ENCODE measurements around the gene CATSPER3.
"Not testable (repeated sequence)": the region's sequence is repeated elsewhere in the genome, so short reads cannot be mapped to it uniquely, and the experiment has no call there.

Gene CATSPER3

GRCh38 chr5:134975843-134976242 lies 8.1 kb downstream of the CATSPER3 start:
- DNase-seq: no peak

DNA sequence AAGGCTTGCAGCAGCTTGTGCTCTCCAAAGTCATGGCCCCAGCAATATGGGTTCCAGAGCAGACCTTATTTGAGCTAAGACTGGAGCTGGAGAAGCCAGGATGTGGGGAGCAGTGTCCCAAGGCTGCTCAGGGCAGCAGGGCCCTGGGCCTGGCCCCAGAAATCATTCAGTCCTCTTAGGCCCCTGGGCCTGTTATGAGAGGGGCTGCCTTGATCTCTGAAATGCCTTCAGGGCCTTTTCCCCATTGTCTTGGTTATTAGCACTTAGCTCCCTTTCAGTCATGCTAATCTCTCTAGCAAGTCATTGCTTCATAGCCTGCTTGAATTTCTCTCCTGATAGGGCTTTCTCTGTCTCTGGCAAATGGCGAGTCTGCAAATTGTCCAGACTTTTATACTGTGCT lies 9.1 kb downstream of the CATSPER3 start:
- no peak for DNase-seq

GRCh38 chr5:134979416-134979815 lies 11.7 kb downstream of the CATSPER3 start:
- DNase-seq: no peak

- no peak for DNase-seq
Measured at GRCh38 chr5:134982230-134982629, 14.5 kb downstream of the CATSPER3 start.

DNA sequence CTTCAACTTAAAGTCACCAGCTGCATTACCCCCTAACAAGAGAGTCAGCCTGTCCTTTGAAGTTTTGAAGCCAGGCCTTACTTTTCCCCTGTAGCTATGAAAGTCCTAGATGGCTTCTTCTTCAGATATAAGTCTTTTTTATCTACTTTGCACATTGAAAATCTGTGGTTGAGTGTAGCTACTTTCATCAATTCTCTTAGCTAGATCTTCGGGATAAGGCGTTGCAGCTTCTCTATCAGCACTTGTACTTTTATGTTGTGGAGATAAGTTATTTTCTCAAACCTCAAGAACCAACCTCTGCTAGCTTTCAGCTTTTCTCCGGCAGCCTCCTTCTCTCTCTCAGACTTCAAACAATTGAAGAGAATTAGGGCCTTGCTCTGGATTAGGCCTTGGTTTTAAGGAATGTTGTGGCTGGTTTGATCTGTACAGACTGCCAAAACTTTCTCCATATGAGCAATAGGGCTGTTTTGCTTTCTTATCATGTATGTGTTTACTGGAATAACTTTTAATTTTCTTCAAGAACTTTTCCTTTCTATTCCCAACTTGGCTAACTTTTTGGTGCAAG lies 21.6 kb downstream of the CATSPER3 start:
- no peak for DNase-seq

DNA sequence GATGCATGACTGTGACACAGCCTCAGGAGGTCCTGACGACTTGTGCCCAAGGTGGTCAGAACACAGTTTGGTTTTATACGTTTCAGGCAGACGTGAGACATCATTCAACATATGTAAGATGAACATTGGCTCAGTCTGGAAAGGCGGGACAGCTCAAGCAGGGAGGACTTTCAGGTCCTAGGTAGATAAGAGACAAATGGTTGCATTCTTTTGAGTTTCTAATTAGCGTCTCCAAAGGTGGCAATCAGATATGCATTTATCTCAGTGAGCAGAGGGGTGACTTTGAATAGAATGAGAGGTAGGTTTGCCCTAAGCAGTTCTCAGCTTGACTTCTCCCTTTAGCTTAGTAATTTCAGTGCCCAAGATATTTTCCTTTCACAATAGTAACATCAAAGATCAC lies 22.5 kb downstream of the CATSPER3 start:
- not testable (repeated sequence) for DNase-seq

GRCh38 chr5:134992148-134992547 lies 24.4 kb downstream of the CATSPER3 start:
- DNase-seq: no peak

DNA sequence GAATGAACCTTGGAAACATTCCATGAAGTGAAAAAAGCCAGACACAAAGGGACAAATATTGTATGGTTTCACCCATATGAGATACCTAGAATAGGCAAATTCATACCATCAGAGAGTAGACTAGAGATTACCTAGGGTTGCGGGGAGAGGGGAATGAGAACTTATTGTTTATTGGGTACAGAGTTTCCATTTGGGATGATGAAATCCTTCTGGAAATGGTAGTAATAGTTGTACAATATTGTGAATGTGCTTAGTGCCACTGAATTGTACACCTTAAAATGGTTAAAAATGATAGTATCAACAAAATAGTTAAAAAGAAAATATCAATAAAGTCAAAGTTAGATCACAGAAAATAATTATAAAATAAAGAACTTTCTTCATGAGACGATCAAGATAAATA lies 25.5 kb downstream of the CATSPER3 start:
- DNase-seq: no peak

GRCh38 chr5:134994560-134995156 lies 27.0 kb downstream of the CATSPER3 start:
- no peak for DNase-seq

DNA sequence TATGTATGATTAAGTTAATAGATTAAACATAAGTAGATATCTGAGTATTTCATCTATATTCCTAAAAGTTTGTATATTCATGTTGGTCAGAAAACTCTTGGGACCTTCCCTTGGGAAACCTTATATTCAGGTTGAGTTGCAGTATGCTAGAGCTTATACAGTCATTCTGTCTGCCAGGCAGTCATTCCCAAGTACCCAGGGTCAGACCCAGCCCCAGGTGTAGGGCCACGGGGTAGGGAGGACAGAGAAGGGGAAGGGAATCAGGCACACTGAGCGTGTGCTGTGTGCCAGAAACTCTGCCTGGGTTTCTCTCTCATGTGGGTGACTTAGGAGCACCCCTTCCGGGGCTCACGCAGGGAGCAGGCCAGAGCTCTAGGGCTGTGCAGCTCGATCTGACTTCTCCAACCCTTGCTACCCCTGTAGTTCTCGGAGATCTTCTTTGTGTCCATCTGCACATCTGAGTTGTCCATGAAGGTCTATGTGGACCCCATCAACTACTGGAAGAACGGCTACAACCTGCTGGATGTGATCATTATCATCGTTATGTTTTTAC lies 28.2 kb downstream of the CATSPER3 start:
- DNase-seq: no peak

DNA sequence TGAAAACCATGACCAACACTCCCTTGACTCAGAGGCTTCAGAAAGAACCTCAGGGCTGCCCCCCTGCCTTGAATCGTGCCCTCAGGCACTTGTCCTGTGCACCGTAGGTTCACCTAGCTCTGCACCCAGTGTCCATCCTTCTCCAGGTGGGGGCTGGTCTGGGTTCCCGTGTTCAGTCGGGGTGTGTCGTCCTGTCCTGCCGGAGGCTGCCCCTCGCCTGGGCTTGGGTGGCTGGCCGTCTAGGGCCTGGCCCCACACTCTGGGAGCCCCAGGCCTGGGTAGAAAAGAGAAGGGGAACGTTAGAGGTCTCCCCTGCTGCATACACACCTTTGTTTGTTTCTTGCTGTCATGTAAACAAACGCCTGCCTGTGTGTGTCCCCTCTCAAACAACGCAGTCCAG lies 29.3 kb downstream of the CATSPER3 start:
- DNase-seq: no peak

GRCh38 chr5:134998068-134998467 lies 30.4 kb downstream of the CATSPER3 start:
- not testable (repeated sequence) for DNase-seq

- no peak for DNase-seq
Measured at GRCh38 chr5:135004376-135004775, 36.7 kb downstream of the CATSPER3 start.

GRCh38 chr5:135005076-135005475 lies 37.4 kb downstream of the CATSPER3 start:
- DNase-seq: no peak

- no peak for DNase-seq
Measured at GRCh38 chr5:135007305-135007704, 39.6 kb downstream of the CATSPER3 start.

GRCh38 chr5:135007749-135008363 lies 40.1 kb downstream of the CATSPER3 start:
- no peak for DNase-seq

- no peak for DNase-seq
Measured at GRCh38 chr5:135008556-135008955, 40.8 kb downstream of the CATSPER3 start.

- DNase-seq: no peak
Measured at GRCh38 chr5:135008981-135009735, 41.5 kb downstream of the CATSPER3 start.

DNA sequence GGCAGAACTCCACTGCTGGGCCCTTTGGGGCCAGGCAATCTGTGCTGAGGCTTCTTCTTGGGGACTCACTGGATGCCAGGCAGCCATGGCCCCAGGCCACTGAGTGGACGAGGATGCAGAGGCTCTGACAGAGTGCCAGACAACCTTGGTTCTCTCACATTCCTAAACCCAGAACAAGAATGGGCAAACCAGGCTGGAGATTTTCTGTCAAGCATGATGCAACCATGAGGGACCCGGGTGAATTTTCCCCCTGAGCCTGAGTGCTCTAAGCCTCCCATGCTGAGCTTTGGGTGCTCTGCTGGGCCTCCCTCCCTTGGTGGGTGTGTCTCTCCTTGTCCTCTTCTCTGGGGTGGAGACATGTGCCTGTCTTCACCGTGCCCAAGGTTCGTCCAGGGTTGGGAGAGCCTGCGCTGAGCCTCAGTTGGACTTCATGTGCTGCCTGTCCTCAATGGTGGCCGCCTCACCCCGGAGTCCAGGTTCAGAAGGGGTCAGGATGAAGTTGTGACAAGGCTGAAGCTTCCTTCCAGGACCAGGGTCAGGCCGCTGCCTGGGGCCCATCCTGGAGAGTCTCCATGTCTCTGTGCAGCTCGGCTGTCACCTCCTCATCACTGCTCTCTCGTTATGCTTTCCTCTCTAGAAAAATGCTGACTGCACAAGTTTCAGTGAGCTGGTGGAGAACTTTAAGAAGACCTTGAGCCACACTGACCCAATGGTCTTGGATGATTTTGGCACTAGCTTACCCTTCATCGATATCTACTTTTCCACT lies 42.2 kb downstream of the CATSPER3 start:
- DNase-seq: no peak

DNA sequence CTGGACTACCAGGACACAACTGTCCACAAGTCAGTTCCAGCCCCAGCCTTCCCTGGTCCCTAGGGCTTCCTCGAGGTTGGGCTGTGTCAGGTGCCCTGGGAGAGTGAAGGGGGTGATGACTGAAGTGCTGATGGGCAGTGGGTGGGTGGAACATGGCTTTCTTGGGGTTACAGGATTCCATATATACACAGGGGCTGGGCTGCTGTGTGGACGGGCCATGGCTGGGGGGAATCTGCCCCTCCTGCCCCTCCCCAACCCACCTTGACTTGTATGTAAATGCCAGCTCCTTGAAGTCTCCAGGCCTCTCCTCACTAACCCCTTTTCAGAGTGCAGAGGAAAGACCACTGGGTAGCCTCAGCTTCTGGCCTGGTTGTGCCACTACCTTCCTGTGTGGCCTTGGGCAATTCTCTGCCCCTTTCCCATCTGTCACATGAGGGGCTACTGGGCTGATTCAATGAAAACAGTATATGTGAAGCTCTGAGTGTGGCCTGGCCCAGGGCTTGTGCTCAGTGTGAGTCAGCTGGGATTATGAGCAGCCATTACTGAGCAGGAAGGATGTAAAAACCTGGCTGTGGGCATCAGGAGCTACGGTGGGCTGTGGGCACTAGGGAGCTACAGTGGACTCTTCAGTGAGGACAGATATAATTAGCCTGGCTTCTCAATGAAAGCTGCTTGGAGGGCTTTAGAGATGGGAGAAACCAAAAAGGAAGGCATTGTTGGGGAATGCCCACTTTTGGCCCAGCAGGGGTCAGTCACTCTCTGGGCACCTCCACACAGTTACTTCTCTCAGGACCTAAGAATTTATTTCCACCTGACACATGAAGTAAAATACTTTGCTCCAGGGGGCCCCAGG lies 43.0 kb downstream of the CATSPER3 start:
- DNase-seq: no peak

DNA sequence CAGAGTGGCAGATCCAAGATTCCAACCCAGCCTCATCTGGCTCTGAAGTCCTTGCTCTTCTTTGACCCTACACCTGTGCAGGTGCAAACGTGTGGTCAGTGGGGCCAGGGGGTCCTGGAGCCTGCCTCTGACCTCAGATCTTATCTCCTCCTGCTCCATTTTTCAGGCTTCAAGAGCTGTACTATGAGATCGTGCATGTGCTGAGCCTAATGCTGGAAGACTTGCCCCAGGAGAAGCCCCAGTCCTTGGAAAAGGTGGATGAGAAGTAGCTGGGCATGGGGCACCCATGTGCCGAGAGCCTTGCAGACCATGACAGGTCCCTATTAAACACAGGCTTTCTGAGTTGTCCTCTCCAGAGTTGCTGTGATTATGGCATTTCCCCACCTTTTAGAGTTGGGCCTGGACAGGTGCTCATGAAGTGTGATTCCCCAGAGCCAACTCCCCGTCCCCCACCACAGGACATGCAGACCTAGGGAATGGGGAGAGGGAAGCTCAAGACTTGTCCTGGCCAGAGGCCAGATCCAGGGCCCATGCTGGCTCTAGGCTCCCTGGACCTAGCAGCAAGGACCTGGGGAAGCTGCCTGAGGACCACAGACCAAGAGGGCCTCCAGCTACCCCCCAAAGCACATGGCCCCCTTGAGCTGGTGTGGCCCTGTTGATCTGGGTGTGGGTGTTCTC lies 43.8 kb downstream of the CATSPER3 start:
- DNase-seq: no peak
